Uterus (tissue), 2 donors: ENCODE results near the gene EYS.
"Not testable (repeated sequence)": the region's sequence is repeated elsewhere in the genome, so short reads cannot be mapped to it uniquely, and the experiment has no call there.

ENCODE experiments used
- POLR2A ChIP-seq, 2 donors: fragments of 450-650 bp; IDR thresholded peaks; one replicate each; pipeline ENCODE4 v1.6.1; 2016; ENCODE audit warnings: antibody characterized with exemption in 2 of 2, mild to moderate bottlenecking in 1 of 2, moderate library complexity in 1 of 2
- TF ChIP-seq, protein P1 (sequence below), 4 experiments: fragments of 200-600 bp in 2 of 4; fragments of 450-650 bp in 2 of 4; sonication (generic) in 2 of 4; IDR thresholded peaks; one replicate each; pipeline ENCODE4 v1.5.1; 2016 to 2019; ENCODE audit warnings: antibody characterized with exemption in 4 of 4, mild to moderate bottlenecking in 2 of 4, moderate library complexity in 1 of 4

DNA sequence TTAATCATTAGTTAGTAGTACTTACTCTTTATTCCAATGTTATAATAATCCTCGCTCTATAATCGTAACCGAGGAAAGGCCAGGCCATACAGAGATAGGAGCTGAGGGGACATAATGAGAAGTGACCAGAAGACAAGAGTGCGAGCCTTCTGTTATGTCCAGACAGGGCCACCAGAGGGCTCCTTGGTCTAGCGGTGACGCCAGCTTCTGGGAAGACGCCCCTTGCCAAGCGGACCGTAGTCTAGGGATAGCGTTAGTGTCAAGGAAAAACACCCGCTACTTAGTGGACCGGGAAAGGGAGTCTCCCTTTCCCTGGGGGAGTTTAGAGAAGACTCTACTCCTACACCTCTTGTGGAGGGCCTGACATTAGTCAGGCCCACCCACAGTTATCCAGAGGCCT lies 1237.6 kb downstream of the EYS start:
- TF ChIP-seq, protein P1, sequence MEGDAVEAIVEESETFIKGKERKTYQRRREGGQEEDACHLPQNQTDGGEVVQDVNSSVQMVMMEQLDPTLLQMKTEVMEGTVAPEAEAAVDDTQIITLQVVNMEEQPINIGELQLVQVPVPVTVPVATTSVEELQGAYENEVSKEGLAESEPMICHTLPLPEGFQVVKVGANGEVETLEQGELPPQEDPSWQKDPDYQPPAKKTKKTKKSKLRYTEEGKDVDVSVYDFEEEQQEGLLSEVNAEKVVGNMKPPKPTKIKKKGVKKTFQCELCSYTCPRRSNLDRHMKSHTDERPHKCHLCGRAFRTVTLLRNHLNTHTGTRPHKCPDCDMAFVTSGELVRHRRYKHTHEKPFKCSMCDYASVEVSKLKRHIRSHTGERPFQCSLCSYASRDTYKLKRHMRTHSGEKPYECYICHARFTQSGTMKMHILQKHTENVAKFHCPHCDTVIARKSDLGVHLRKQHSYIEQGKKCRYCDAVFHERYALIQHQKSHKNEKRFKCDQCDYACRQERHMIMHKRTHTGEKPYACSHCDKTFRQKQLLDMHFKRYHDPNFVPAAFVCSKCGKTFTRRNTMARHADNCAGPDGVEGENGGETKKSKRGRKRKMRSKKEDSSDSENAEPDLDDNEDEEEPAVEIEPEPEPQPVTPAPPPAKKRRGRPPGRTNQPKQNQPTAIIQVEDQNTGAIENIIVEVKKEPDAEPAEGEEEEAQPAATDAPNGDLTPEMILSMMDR (IDR thresholded peaks at IDR 0.05): not testable (repeated sequence)
- TF ChIP-seq POLR2A (IDR thresholded peaks at IDR 0.05): not testable (repeated sequence)
